IMR-90 (cell line): ENCODE data around the gene TRDMT1. TPM values are rescaled to one million over a fixed set of nuclear protein-coding genes. Genes with fewer than 3 reads are reported as not detected.

Experiments used
- ATAC-seq: fragments of 200-7000 bp; cut with Tn5 transposase; 2 replicates; pipeline ENCODE4 v1.9.1; 2020; ENCODE audit warnings: low read depth, mild to moderate bottlenecking, moderate library complexity
- BruUV-seq: library from RNA; stranded (reverse); fragments of 400-500 nt; replicated peaks from 2 replicates; lab custom pipeline; 2021; lab: Mats Ljungman, UMichigan
- CTCF ChIA-PET: fragments of 300-600 bp; formaldehyde crosslinking; extraction: SDS; loops from one replicate; lab custom pipeline; 2021; ENCODE audit warnings: antibody characterized with exemption; lab: Yijun Ruan, JAX
- POLR2A ChIA-PET: fragments of 300-600 bp; sonication (Branson Sonifier 250); formaldehyde crosslinking; loops from one replicate; lab custom pipeline; 2022; ENCODE audit warnings: antibody characterized with exemption; ENCODE audit not compliant: unreplicated experiment; lab: Charles Lee
- DNase-seq: peaks from one replicate; pipeline ENCODE4 v3.0.0; 2013
- H2AFZ ChIP-seq: replicated peaks from 2 replicates; pipeline ENCODE3; 2013; ENCODE audit warnings: low read length, mild to moderate bottlenecking; ENCODE audit not compliant: poor library complexity
- H2AK5ac ChIP-seq: 2 replicates; pipeline ENCODE4 v1.6.1; 2013; ENCODE audit warnings: low read depth, low read length, inconsistent platforms
- H2AK9ac ChIP-seq: replicated peaks from 2 replicates; pipeline ENCODE3; 2013; ENCODE audit warnings: mild to moderate bottlenecking, low read depth, low read length, moderate library complexity; ENCODE audit not compliant: poor library complexity
- H2BK120ac ChIP-seq: 2 replicates; pipeline ENCODE4 v1.6.1; 2013; ENCODE audit warnings: low read depth, low read length, inconsistent platforms
- H2BK15ac ChIP-seq: 3 replicates; pipeline ENCODE4 v1.6.1; 2013; ENCODE audit warnings: low read depth, low read length, inconsistent platforms
- H2BK20ac ChIP-seq: 2 replicates; pipeline ENCODE4 v1.6.1; 2013; ENCODE audit warnings: low read depth, mild to moderate bottlenecking, inconsistent platforms, low read length, moderate library complexity
- H2BK5ac ChIP-seq: 2 replicates; pipeline ENCODE4 v1.6.1; 2013; ENCODE audit warnings: mild to moderate bottlenecking, low read depth, low read length, inconsistent platforms; ENCODE audit not compliant: poor library complexity, severe bottlenecking
- H3K14ac ChIP-seq: replicated peaks from 2 replicates; pipeline ENCODE4 v1.6.1; 2013; ENCODE audit warnings: low read depth, low read length, inconsistent platforms
- H3K18ac ChIP-seq: 2 replicates; pipeline ENCODE4 v1.6.1; 2013; ENCODE audit warnings: low read depth, low read length, control low read depth
- H3K23ac ChIP-seq: 2 replicates; pipeline ENCODE4 v1.6.1; 2013; ENCODE audit warnings: low read depth, low read length, inconsistent platforms
- H3K27ac ChIP-seq: 2 replicates; pipeline ENCODE4 v1.5.1; 2013; ENCODE audit warnings: mild to moderate bottlenecking, control low read depth, low read length; ENCODE audit not compliant: insufficient read depth
- H3K27me3 ChIP-seq: 2 replicates; pipeline ENCODE4 v1.6.1; 2013; ENCODE audit warnings: low read length; ENCODE audit not compliant: control insufficient read depth, insufficient read depth
- H3K36me3 ChIP-seq: 2 replicates; pipeline ENCODE4 v1.6.1; 2013; ENCODE audit warnings: low read length, mixed read lengths; ENCODE audit not compliant: control insufficient read depth, insufficient read depth
- H3K4ac ChIP-seq: 2 replicates; pipeline ENCODE4 v1.6.1; 2013; ENCODE audit warnings: low read depth, low read length, inconsistent platforms
- H3K4me1 ChIP-seq: 2 replicates; pipeline ENCODE4 v1.6.1; 2013; ENCODE audit warnings: low read length, mixed read lengths; ENCODE audit not compliant: control insufficient read depth, insufficient read depth
- H3K4me2 ChIP-seq: 2 replicates; pipeline ENCODE4 v1.6.1; 2013; ENCODE audit warnings: low read depth, mild to moderate bottlenecking, control low read depth, low read length, moderate library complexity
- H3K4me3 ChIP-seq: 2 replicates; pipeline ENCODE4 v1.5.1; 2013; ENCODE audit warnings: low read depth, mild to moderate bottlenecking, control low read depth, low read length, moderate library complexity; ENCODE audit not compliant: insufficient read depth
- H3K56ac ChIP-seq: 2 replicates; pipeline ENCODE4 v1.6.1; 2013; ENCODE audit warnings: low read length, inconsistent platforms; ENCODE audit not compliant: insufficient read depth; ENCODE audit errors: extremely low read depth
- H3K79me1 ChIP-seq, 2 experiments: 2 replicates each; pipeline ENCODE4 v1.6.1; 2013; ENCODE audit warnings: low read length in 2 of 2, inconsistent platforms in 1 of 2, low read depth in 1 of 2
- H3K9ac ChIP-seq: 2 replicates; pipeline ENCODE4 v1.6.1; 2013; ENCODE audit warnings: low read depth, low read length, control low read depth
- H3K9me1 ChIP-seq: 2 replicates; pipeline ENCODE4 v1.6.1; 2013; ENCODE audit warnings: low read length, inconsistent platforms; ENCODE audit not compliant: insufficient read depth
- H3K9me3 ChIP-seq: 2 replicates; pipeline ENCODE4 v1.6.1; 2013; ENCODE audit warnings: low read length; ENCODE audit not compliant: control insufficient read depth, insufficient read depth
- H4K20me1 ChIP-seq: 2 replicates; pipeline ENCODE4 v1.6.1; 2013; ENCODE audit warnings: low read length, inconsistent platforms; ENCODE audit not compliant: insufficient read depth
- H4K5ac ChIP-seq: 2 replicates; pipeline ENCODE4 v1.6.1; 2013; ENCODE audit warnings: mild to moderate bottlenecking, low read depth, low read length, control low read depth
- H4K8ac ChIP-seq, 2 experiments: 2 replicates each; pipeline ENCODE4 v1.6.1; 2013; ENCODE audit warnings: low read depth in 2 of 2, low read length in 2 of 2, control low read depth in 1 of 2, inconsistent platforms in 1 of 2
- H4K91ac ChIP-seq: 2 replicates; pipeline ENCODE4 v1.6.1; 2013; ENCODE audit warnings: low read depth, low read length, inconsistent platforms; ENCODE audit not compliant: insufficient read depth
- CEBPB ChIP-seq: IDR thresholded peaks from 2 replicates; pipeline ENCODE4 v1.6.1; 2012; ENCODE audit warnings: low read depth, low read length, improper control_type of control experiment
- MXI1 ChIP-seq: IDR thresholded peaks from 2 replicates; pipeline ENCODE4 v1.6.1; 2012; ENCODE audit warnings: low read depth, mild to moderate bottlenecking, low read length, moderate library complexity, borderline replicate concordance
- POLR2A ChIP-seq: IDR thresholded peaks from 2 replicates; pipeline ENCODE4 v1.6.1; 2012; ENCODE audit warnings: mild to moderate bottlenecking, low read depth, low read length
- WGBS, 2 experiments: methylation state at CpG; one replicate each; pipeline versions ENCODE4 v1.1.5 to v1.1.7; 2013; ENCODE audit warnings: missing lambda C conversion rate in 2 of 2; ENCODE audit not compliant: insufficient read length in 1 of 2; ENCODE audit errors: extremely low coverage in 2 of 2; 5-methylcytosine and 5-hydroxymethylcytosine counted together
- dilution Hi-C: fragments of 300-500 bp; cut with HindIII; formaldehyde crosslinking; loops from one replicate; pipeline ENCODE4 v1.14.3; 2018; ENCODE audit warnings: low sequenced_read_pairs; ENCODE audit not compliant: unreplicated experiment
- in situ Hi-C: fragments of 300-500 bp; cut with MboI; formaldehyde crosslinking; loops from 3 replicates; pipeline ENCODE4 v1.14.3; 2019; ENCODE audit warnings: low sequenced_read_pairs, inconsistent platforms, mixed read lengths
- intact Hi-C: fragments of 100-400 bp; cut with micrococcal nuclease; formaldehyde crosslinking; loops from 2 replicates; pipeline ENCODE4 v1.10.0; 2022
- polyA plus RNA-seq, 3 experiments: library from polyadenylated mRNA; depleted of rRNA; stranded (reverse); fragments of >200 nt; gene quantifications; 2 replicates each; pipeline ENCODE4 v1.2.3, GENCODE V29; 2012; ENCODE audit warnings: low replicate concordance in 1 of 3
- total RNA-seq: library from RNA; depleted of rRNA; stranded (reverse); fragments of >200 nt; gene quantifications from 2 replicates; pipeline ENCODE4 v1.2.3, GENCODE V29; 2012

The TRDMT1 gene
- total and polyA plus RNA-seq, 2 of the 4 experiments (the other 2 are of a cell fraction): 2.1 to 4.7 TPM

DNA sequence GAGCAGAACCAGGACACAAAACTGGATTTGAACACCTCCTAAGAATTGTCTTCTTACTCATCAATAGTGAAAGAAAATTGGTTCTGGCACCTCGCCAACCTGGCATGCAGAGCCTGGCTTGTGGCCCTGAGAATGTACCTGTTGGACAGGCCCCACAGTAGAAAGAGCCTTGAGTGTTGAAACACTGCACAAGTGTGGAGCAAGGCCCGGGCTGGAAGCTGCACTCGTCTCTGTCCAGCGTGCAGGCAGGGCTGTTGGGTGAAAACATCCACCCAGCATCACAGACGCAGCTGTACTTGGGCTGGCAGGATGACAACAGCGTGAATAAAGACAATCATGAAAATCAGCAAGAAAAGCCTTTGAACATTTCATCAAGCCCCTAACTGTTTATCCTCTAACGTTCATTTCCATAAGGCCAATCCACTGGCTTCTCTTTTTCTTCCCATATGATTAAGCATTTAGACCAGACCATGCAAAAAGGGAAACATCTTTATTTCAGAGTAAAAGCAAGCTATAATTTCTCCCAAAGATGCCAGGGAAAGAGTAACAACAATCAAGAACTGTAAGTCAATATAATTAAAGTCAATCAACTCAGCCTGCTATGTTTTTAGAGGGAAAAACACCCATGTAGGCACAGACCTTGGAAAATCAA lies 87.5 kb downstream of the TRDMT1 start:
- BruUV-seq: no TSS peak
- ChIA-PET POLR2A (no interaction called here), CTCF (no interaction called here)
- Histone ChIP-seq H3K9ac (no peak overlapping the region), H3K36me3 (no peaks in the 10 kb centered on the region), H2BK5ac (no peak overlapping the region), H3K4me3 (no peak overlapping the region), H3K79me1 (no peaks in the 10 kb centered on the region), H3K27me3 (no peaks in the 10 kb centered on the region), H2AFZ (peak overlapping the region; percentile 71), H3K9me1 (peaks cover 14% of the 10 kb centered on the region), H4K5ac (no peak overlapping the region), H2AK5ac (no peak overlapping the region), H4K20me1 (no peaks in the 10 kb centered on the region), H3K23ac (no peak overlapping the region), H4K8ac (no peak overlapping the region), H3K14ac (no peak overlapping the region), H3K27ac (no peak overlapping the region), H2AK9ac (no peak overlapping the region), H3K4ac (no peak overlapping the region), H2BK20ac (no peak overlapping the region), H2BK120ac (no peak overlapping the region), H3K9me3 (no peaks in the 10 kb centered on the region), H2BK15ac (no peak overlapping the region), H3K18ac (no peak overlapping the region), H3K4me2 (no peak overlapping the region), H4K91ac (no peak overlapping the region), H3K4me1 (peaks cover 6% of the 10 kb centered on the region), H3K56ac (no peak overlapping the region)
- ATAC-seq (peak; percentile 74), DNase-seq (peak; percentile 75)
- dilution Hi-C loops: no loop called here
- 14% methylated on average over 4 of the region's 7 CpGs; no CpG with 5 or more reads in 1 of the 2 experiments for WGBS, 2 experiments
- TF ChIP-seq POLR2A (no peak), MXI1 (no peak), CEBPB (peak; percentile 74)
- in situ Hi-C loops: no loop called here
- intact Hi-C loops: no loop called here
